Measurements from ENCODE around the gene S100Z.
"Not testable (repeated sequence)": the region's sequence is repeated elsewhere in the genome, so short reads cannot be mapped to it uniquely, and the experiment has no call there.

Gene S100Z

GRCh38 chr5:76888733-76889300, 39.0 kb downstream of the S100Z start:
- no peak for DNase-seq

DNA sequence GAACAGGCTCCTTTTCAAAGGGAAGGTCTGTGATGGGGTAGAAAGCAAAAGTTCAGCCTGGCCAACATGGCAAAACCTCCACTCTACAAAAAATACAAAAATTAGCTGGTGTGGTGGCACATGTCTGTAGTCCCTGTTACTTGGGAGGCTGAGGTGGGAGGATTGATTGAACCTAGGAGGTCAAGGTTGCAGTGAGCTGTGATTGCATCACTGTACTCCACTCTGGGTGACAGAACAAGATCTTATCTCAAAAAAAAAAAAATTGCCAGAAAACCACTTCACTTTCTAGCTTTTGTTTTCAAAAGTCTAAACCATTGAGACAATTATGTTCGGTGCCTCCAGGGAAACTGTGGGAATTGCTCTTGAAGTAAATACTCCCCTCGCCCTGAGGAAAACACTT, 43.5 kb downstream of the S100Z start:
- no peak for DNase-seq

DNA sequence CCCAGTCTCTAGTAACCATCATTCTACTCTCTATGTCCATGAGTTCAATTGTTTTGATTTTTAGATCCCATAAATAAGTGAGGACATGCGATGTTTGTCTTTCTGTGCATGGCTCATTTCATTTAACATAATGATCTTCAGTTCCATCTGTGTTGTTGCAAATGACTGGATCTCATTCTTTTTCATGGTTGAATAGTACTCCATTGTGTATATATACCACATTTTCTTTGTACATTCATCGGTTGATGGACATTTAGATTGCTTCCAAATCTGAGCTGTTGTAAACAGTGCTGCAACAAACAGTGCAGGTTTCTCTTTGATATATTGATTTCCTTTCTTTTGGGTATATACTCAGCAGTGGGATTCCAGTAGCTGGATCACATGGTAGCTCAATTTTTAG, 46.4 kb downstream of the S100Z start:
- no peak for DNase-seq

DNA sequence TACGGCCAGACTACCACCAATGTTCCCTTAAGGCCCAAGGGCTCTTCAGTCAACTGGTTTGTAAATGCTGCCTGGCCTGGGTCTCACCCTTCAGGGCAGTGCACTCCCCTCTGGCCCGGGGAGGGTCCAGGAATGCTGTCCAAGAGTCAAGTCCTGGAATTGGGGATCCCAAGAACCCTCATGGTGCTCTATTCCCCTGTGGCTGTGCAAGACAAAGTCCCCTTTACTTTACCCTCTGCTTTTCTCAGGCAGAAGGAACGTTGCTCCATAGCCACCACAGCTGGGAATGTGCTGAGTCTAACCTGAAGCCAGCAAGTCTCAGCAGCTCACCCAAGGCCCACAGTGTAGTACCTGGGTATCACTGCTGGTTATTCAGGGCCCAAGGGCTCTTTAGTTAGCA, 51.7 kb downstream of the S100Z start:
- DNase-seq: no peak

DNA sequence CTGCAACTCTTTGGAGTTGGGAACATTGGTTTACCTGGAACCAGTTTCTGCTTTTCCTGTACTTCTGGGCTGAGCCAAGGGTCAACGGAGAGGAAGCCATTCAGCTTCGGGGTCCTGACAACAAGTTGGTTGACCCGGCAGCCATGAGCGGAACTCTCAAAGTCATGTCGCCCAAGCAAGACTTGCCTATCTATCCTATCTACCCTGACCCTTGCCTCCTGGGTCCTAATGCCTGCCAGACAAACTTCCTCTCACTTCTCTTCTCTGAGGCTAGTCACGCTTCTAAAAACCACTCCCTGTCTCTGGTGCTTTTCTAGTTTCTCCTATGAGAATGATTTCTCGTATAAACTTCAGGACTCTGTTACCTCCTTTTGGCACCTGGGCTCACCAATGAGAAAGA, 58.4 kb downstream of the S100Z start:
- DNase-seq: no peak

DNA sequence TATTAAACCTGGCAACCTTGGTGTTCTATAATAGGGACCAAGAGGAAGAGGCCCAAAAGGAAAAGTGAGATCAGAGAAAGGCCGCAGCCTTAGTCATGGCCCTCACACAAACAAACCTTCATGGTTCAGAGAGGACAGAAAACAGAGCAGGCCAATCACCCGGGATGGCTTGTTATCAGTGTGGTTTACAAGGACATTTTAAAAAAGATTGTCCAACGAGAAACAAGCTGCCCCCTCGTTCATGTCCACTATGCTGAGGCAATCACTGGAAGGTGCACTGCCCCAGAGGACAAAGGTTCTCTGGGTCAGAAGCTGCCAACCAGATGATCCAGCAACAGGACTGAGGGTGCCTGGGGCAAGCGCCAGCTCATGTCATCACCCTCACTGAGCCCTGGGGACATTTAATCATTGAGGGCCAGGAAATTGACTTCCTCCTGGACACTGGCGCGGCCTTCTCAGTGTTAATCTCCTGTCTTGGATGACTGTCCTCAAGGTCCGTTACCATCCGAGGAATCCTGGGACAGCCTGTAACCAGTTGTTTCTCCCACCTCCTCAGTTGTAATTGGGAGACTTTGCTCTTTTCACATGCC, 60.6 kb downstream of the S100Z start:
- DNase-seq: not testable (repeated sequence)

GRCh38 chr5:76914671-76915070, 64.9 kb downstream of the S100Z start:
- not testable (repeated sequence) for DNase-seq

DNA sequence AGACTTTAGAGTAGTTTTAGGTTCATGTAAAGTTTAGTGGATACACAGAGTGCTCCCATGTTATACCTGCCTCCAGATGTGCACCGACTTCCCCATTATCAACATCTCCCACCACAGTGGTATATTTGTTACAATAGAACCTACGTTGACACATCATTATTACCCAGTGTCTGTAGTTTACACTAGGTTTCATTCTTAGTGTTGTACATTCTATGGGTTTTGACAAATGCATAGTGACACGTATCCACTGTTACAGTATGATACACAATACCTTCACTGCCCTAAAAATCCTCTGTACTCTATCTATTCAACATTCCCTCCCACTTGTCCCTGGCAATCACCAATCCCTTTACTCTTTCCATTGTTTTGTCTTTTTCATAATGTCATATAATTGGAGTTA, 68.7 kb downstream of the S100Z start:
- no peak for DNase-seq

DNA sequence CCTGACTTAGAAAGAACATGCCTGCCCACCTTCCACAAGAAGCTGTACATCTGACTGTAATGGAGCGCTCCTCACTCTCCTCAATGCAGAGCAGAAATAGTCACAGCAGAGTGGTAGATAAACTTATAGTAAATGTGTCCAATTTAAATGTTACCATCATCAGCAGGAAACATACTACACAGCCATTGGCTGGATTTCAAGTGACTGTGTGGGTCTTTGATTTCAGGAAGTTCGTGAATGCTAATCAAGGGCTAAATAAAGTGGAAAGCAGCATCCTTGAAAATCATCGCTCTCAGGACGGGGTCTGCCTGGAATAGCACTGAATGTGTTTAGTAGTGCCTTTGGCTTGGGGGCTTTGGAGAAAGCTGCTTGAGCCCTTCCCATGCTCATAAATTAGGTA, 70.7 kb downstream of the S100Z start:
- DNase-seq: no peak

GRCh38 chr5:76926329-76927105, 76.7 kb downstream of the S100Z start:
- DNase-seq: no peak

DNA sequence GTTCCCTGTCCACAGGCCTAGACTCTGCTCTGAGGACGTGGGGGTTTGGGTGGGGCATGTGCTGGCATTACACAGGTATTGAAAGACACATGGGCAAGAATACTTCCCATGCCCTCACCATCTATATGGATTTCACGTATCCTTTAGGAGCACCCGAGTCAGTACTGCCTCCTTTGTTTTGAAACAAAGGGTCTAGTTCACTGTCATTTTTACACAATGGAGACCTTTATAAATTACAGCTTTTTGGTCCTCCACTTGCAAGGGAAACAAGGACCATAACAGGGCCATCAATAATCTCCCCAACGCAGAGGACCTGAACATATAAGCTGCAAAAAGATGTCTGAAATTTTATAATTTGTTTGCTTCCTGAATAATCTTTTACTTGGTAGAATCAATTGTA, 78.1 kb downstream of the S100Z start:
- DNase-seq: no peak

DNA sequence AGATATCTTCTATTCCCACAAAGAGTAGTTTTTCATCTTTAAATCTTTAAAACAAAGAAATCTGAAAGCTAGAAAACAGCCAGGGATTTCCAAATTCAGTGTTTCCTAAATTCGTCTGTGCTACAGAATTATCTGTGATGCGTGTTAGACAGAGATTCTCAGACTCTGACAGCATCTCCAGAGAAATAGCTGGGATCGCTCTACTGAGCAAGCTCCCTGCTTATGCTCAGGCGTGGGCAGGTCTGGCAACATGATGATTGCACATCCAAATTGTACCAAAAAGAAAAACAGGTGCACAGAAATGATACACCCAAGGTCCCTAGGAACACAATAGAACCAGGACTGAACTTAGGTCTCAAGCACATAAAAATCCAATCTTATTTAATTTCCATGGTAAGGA, 80.3 kb downstream of the S100Z start:
- DNase-seq: no peak

DNA sequence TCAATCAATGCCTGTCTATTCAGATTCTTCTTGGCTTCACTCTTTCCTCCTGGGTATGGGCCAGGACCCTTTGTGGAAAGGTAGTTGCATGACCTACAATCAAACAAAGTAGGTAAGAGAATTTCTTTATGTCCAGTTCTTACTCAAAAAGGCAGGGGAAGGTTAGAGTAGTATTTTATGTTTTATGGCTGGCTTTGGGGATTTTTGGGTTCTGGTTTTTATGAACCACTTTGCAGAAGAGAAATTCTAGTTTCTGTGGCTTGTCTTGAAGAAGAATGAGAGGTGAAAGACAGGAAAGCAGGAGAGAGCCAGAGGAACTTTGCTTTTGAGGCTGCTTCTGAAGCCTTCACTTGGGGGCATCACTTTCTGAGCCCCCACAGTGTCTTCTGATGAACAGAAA, 88.4 kb downstream of the S100Z start:
- no peak for DNase-seq

GRCh38 chr5:76941000-76941399, 91.2 kb downstream of the S100Z start:
- DNase-seq: no peak

DNA sequence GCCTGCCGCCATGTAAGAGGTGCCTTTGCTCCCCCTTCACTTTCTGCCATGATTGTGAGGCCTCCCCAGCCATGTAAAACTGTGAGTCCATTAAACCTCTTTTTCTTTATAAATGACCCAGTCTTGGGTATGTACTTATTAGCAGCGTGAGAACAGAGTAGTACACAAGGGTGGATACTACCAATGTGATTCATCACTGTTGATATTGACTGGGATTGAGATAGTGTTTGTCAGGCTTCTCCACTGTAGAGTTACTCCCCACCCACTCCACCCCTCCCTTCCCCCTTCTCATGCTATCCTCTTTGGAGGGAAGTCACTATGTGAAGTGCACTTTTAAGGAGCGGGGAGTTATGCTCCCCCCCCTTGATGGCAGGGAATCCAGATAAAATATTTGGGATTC, 91.6 kb downstream of the S100Z start:
- no peak for DNase-seq

DNA sequence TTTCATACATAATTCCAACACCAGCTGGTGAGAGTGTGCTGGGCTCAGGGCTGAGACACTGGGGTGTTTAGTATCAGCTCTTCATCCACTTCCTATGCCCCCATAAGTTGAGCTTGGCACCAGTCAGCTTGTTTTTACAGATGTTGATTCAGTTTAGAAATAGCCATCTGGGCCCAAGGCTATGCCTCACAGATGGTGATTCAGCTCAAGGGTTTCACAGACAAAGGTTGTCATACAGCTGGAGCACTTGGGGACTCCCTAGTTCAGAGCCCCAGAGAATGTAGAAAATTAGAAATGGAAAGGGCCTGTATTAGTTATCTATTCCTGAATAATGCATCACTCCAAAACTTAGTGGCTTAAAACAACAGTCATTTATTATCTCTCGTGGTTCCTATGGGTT, 92.8 kb downstream of the S100Z start:
- DNase-seq: no peak

GRCh38 chr5:76943006-76943405, 93.2 kb downstream of the S100Z start:
- no peak for DNase-seq

- DNase-seq: no peak
These were observed 94.8 kb downstream of the S100Z start for GRCh38 chr5:76944638-76945037.

DNA sequence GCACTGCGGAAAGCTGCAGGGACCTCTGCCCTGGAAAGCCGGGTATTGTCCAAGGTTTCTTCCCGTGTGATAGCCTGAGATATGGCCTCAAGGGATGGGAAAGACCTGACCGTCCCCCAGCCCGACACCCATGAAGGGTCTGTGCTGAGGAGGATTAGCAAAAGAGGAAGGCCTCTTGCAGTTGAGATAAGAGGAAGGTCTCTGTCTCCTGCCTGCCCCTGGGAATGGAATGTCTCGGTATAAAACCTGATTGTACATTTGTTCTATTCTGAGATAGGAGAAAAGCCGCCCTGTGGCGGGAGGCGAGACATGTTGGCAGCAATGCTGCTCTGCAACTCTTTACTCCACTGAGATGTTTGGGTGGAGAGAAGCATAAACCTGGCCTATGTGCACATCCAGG, 95.4 kb downstream of the S100Z start:
- not testable (repeated sequence) for DNase-seq

DNA sequence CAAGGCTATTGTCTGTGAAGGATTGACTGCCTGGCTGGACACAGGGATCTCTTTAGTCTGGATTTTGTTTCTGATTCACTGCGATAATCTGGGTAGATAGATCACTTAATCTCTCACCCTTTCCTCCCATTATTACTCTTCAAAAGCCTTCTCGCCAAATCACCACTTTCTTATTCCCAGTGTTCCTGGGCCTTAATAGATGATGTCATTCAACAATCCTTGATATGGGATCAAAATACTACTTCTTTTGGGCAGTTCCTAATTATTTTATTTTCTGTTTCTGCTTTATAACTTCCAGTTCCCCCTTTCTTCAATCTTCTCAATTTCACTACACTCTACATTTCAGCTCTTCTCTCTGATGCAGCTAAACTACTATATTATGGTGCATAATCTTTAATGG, 96.3 kb downstream of the S100Z start:
- DNase-seq: no peak

DNA sequence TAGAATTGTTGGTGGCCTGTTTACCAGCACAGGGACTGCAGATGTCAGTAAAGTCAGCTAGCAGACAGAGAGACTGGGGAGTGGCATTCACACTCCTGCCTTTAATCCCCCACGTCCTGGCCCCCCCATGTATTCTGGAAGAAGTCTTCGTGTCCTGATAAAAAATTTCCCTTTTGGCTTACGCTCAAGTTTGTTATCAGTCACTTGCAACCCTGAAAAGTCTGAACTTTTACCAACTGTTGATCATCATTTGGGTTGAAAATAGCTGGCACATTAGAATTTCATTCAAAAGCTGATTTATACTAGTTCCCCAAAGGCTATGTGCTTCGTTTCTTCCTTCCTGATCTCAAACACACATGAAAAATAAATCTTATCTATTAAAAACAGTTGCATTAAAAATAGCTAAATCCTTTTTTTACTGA, 97.3 kb downstream of the S100Z start:
- DNase-seq: no peak

- DNase-seq: no peak
These were observed 103.2 kb downstream of the S100Z start, which contains the start of gene CRHBP for GRCh38 chr5:76952795-76953536. TSS of gene CRHBP (plus strand) at chr5:76953045. CDS start at chr5:76953135, 90 bp downstream.

- DNase-seq: no peak
These were observed 104.0 kb downstream of the S100Z start for GRCh38 chr5:76953551-76954382.
